Prostate gland (tissue), 2 donors: ENCODE measurements around the gene TSNAX. TPM values are rescaled to one million over a fixed set of nuclear protein-coding genes. Genes with fewer than 3 reads are reported as not detected.

Experiments
- DNase-seq: peaks from one replicate; pipeline ENCODE4 v3.0.0-alpha.2; 2019; ENCODE audit warnings: low spot score
- H3K27ac ChIP-seq, 2 donors: fragments of 200-600 bp; sonication (generic); 2 replicates each; pipeline ENCODE4 v1.5.1; 2017 to 2019
- H3K27me3 ChIP-seq: fragments of 200-600 bp; sonication (generic); replicated peaks from 2 replicates; pipeline ENCODE4 v1.5.1; 2019; ENCODE audit not compliant: insufficient read depth
- H3K36me3 ChIP-seq, 2 donors: fragments of 200-600 bp; sonication (generic); 1 replicate in 1 of 2; 2 replicates in 1 of 2; pipeline versions ENCODE4 v1.5.1 to v1.8.1; 2017 to 2019
- H3K4me1 ChIP-seq: fragments of 200-600 bp; sonication (generic); replicated peaks from 2 replicates; pipeline ENCODE4 v1.5.1; 2019
- H3K4me3 ChIP-seq, 2 donors: fragments of 200-600 bp; sonication (generic); 2 replicates each; pipeline ENCODE4 v1.5.1; 2017 to 2019
- H3K9me3 ChIP-seq: fragments of 200-600 bp; sonication (generic); 2 replicates; pipeline ENCODE4 v1.5.1; 2017
- CTCF ChIP-seq, 4 experiments: fragments of 200-600 bp in 2 of 4; fragments of 450-650 bp in 2 of 4; sonication (generic) in 2 of 4; IDR thresholded peaks; 1 replicate in 3 of 4; 2 replicates in 1 of 4; pipeline ENCODE4 v1.5.1; 2016 to 2019; ENCODE audit warnings: antibody characterized with exemption in 4 of 4, mild to moderate bottlenecking in 2 of 4, moderate library complexity in 2 of 4
- POLR2A ChIP-seq: fragments of 450-650 bp; IDR thresholded peaks from one replicate; pipeline ENCODE4 v1.6.1; 2016; ENCODE audit warnings: antibody characterized with exemption, mild to moderate bottlenecking
- POLR2AphosphoS5 ChIP-seq: sonication (generic); formaldehyde crosslinking; IDR thresholded peaks from one replicate; pipeline ENCODE4 v1.6.1; 2017; ENCODE audit warnings: antibody characterized with exemption
- WGBS: methylation state at CpG from one replicate; pipeline ENCODE4 v1.1.5; 2018; 5-methylcytosine and 5-hydroxymethylcytosine counted together
- intact Hi-C: fragments of 100-400 bp; cut with DNase I; formaldehyde crosslinking; loops from one replicate; pipeline ENCODE4 v1.14.2; 2022
- total RNA-seq, 2 donors: library from RNA; depleted of rRNA; stranded (reverse); fragments of >200 nt; gene quantifications; one replicate each; pipeline ENCODE4 v1.1.0, GENCODE V29; 2016

Gene TSNAX
- total RNA-seq, 2 donors from 2014 or later: 23.5 to 41.2 TPM

DNA sequence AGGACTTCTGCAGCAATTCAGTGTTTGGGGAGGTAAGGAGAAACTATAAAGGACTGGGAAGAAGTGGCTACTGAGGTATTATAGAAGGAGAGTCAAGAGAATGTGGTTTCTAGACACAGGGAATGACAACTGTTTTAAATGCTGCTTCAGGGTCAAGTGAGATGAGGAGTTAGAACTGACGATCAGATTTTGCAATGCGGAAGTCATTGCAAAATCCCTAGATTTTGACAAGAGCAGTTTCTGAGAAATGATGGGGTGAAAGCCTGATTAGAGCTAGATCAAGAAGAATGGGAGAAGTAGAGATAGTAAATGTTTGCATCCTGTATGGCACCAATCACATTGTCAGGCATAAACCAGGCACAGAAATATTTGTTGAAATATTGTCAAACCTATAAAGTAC, 4.7 kb upstream of the TSNAX start:
- no peak overlapping the region for H3K27ac ChIP-seq
- H3K4me1 ChIP-seq: no peaks in the 10 kb centered on the region
- TF ChIP-seq POLR2A (no peak), CTCF (IDR thresholded peaks at IDR 0.05) (no peak), POLR2AphosphoS5 (no peak)
- H3K27me3 ChIP-seq: no peaks in the 10 kb centered on the region
- H3K36me3 ChIP-seq: no peaks in the 10 kb centered on the region
- intact Hi-C loops: no loop called here
- H3K4me3 ChIP-seq: no peak overlapping the region
- DNase-seq: no peak
- 87% methylated on average over 2 of the region's 2 CpGs for WGBS
- H3K9me3 ChIP-seq: no peaks in the 10 kb centered on the region

DNA sequence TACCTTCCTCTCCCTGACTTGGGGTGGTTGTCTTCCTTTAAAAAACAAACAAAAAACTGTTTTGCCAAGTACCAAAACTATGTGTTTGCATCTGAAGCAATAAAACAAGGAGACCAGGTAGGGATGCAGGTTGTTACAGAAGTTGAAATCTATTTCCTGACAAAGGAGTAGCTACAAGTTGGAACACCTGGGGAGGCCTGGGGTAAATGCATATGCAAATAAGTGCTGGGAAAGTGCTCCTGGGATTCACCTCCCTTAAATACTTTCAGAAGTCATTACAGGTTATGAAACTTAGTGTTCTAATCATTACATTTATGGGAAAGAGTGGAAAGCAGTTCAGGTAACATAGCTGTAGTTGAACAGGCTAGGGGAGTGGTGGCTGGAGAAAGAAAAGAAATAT, 1.9 kb upstream of the TSNAX start:
- no peaks in the 10 kb centered on the region for H3K27me3 ChIP-seq
- intact Hi-C loops: loop anchor here (5.0 kb wide), 1 partner anchor 189 kb away; the partner anchor contains the start of genes EXOC8 and SPRTN
- no peaks in the 10 kb centered on the region for H3K9me3 ChIP-seq
- TF ChIP-seq POLR2AphosphoS5: no peak
- no peak overlapping the region for H3K4me3 ChIP-seq
- no peaks in the 10 kb centered on the region for H3K4me1 ChIP-seq
- H3K36me3 ChIP-seq: no peaks in the 10 kb centered on the region
- no peak for DNase-seq
- no peak overlapping the region for H3K27ac ChIP-seq

- WGBS: 56% methylated on average over 15 of the region's 15 CpGs
- Histone ChIP-seq H3K27ac (peak overlapping the region; percentile 90 to 91), H3K36me3 (no peaks in the 10 kb centered on the region), H3K4me3 (peak overlapping the region; percentile 55 to 82), H3K9me3 (no peaks in the 10 kb centered on the region), H3K27me3 (no peaks in the 10 kb centered on the region), H3K4me1 (no peaks in the 10 kb centered on the region)
- DNase-seq: no peak
- intact Hi-C loops: loop anchor here (2.0 to 5.0 kb wide), 2 partner anchors 105 to 190 kb away; partner anchors contain the start of genes EGLN1, EXOC8 and SPRTN
- no peak for TF ChIP-seq POLR2AphosphoS5
- no peak for TF ChIP-seq POLR2A
- no peak for TF ChIP-seq CTCF (IDR thresholded peaks at IDR 0.05)
Observed at GRCh38 chr1:231527586-231528171, 790 bp upstream of the TSNAX start.

DNA sequence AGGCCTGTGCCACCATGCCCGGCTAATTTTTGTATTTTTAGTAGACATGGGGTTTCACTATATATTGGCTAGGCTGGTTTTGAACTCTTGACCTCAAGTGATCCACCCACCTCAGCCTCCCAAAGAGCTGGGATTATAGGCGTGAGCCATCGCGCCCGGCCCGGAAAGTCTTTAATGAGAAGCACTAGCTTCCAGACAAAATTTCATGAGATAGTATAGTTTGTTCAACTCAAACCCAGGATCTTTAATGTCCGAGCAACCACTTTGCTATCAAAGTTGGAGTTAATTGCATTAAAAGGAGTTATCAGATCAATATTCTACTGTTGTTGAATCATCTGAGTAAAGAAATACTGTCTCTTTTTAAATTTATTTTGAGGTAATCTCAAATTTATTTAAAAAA, 4.8 kb downstream of the TSNAX start:
- H3K27ac ChIP-seq: no peak overlapping the region
- H3K4me1 ChIP-seq: no peaks in the 10 kb centered on the region
- TF ChIP-seq CTCF (IDR thresholded peaks at IDR 0.05): no peak
- TF ChIP-seq POLR2A: no peak
- no peak for TF ChIP-seq POLR2AphosphoS5
- no peak for DNase-seq
- H3K27me3 ChIP-seq: no peaks in the 10 kb centered on the region
- 92% methylated on average over 7 of the region's 7 CpGs for WGBS
- H3K36me3 ChIP-seq: no peaks in the 10 kb centered on the region
- no peak overlapping the region for H3K4me3 ChIP-seq
- H3K9me3 ChIP-seq: no peaks in the 10 kb centered on the region
- intact Hi-C loops: no loop called here

GRCh38 chr1:231534703-231535159, 6.3 kb downstream of the TSNAX start:
- intact Hi-C loops: no loop called here
- Histone ChIP-seq H3K9me3 (no peaks in the 10 kb centered on the region), H3K36me3 (no peaks in the 10 kb centered on the region), H3K27me3 (no peaks in the 10 kb centered on the region), H3K4me3 (no peak overlapping the region), H3K4me1 (no peaks in the 10 kb centered on the region), H3K27ac (no peak overlapping the region)
- TF ChIP-seq CTCF (IDR thresholded peaks at IDR 0.05) (no peak), POLR2AphosphoS5 (no peak), POLR2A (no peak)
- WGBS: 75% methylated on average over 4 of the region's 4 CpGs
- DNase-seq: no peak
